Breast epithelium (tissue), 3 donors: ENCODE measurements around the gene IGSF9.

Source experiments
- CTCF ChIP-seq, 3 donors: fragments of 450-650 bp; IDR thresholded peaks; one replicate each; pipeline ENCODE4 v1.5.1; 2016 to 2017; ENCODE audit warnings: antibody characterized with exemption in 3 of 3, mild to moderate bottlenecking in 3 of 3, moderate library complexity in 3 of 3
- POLR2A ChIP-seq: fragments of 450-650 bp; IDR thresholded peaks from one replicate; pipeline ENCODE4 v1.6.1; 2016; ENCODE audit warnings: antibody characterized with exemption, mild to moderate bottlenecking, moderate library complexity
- POLR2AphosphoS5 ChIP-seq, 3 donors: sonication (generic); formaldehyde crosslinking; IDR thresholded peaks; one replicate each; pipeline ENCODE4 v1.6.1; 2017; ENCODE audit warnings: antibody characterized with exemption in 3 of 3

- TF ChIP-seq CTCF (IDR thresholded peaks at IDR 0.05) (no peak), POLR2AphosphoS5 (IDR thresholded peaks at IDR 0.05) (no peak), POLR2A (no peak)
Measured at GRCh38 chr1:159914252-159915018, 31.0 kb downstream of the IGSF9 start.
